ENCODE measurements around the gene MYCN.
"Not testable (repeated sequence)": the region's sequence is repeated elsewhere in the genome, so short reads cannot be mapped to it uniquely, and the experiment has no call there.

The MYCN gene

GRCh38 chr2:15907461-15908324 is 32.7 kb upstream of the MYCN start:
- no peak for DNase-seq (ENCODE audit: low spot score)

GRCh38 chr2:15908371-15908770 is 32.0 kb upstream of the MYCN start:
- no peak for DNase-seq (ENCODE audit: low spot score)

- no peak for DNase-seq (ENCODE audit: low spot score)
These were observed 31.2 kb upstream of the MYCN start for GRCh38 chr2:15909157-15909556.

GRCh38 chr2:15909736-15910135 is 30.6 kb upstream of the MYCN start:
- no peak for DNase-seq (ENCODE audit: low spot score)

- not testable (repeated sequence) for DNase-seq (ENCODE audit: low spot score)
These were observed 29.1 kb upstream of the MYCN start for GRCh38 chr2:15911270-15911669.

GRCh38 chr2:15911686-15912085 is 28.7 kb upstream of the MYCN start:
- no peak for DNase-seq (ENCODE audit: low spot score)

- peak; percentile 30 for DNase-seq (ENCODE audit: low spot score)
These were observed 28.1 kb upstream of the MYCN start for GRCh38 chr2:15912203-15912602.

GRCh38 chr2:15913146-15913545 is 27.2 kb upstream of the MYCN start:
- no peak for DNase-seq (ENCODE audit: low spot score)

- DNase-seq (ENCODE audit: low spot score): peak; percentile 19
These were observed 25.6 kb upstream of the MYCN start for GRCh38 chr2:15914596-15915385.

GRCh38 chr2:15915546-15915945 is 24.8 kb upstream of the MYCN start:
- not testable (repeated sequence) for DNase-seq (ENCODE audit: low spot score)

- DNase-seq (ENCODE audit: low spot score): no peak
These were observed 24.0 kb upstream of the MYCN start for GRCh38 chr2:15916336-15916735.

- DNase-seq (ENCODE audit: low spot score): no peak
These were observed 21.5 kb upstream of the MYCN start for GRCh38 chr2:15918761-15919356.

GRCh38 chr2:15919716-15920434 is 20.5 kb upstream of the MYCN start:
- DNase-seq (ENCODE audit: low spot score): no peak

- DNase-seq (ENCODE audit: low spot score): no peak
These were observed 19.7 kb upstream of the MYCN start for GRCh38 chr2:15920696-15921095.

GRCh38 chr2:15923597-15923996 is 16.8 kb upstream of the MYCN start:
- no peak for DNase-seq (ENCODE audit: low spot score)

- DNase-seq (ENCODE audit: low spot score): no peak
These were observed 14.5 kb upstream of the MYCN start for GRCh38 chr2:15925819-15926218.

GRCh38 chr2:15926252-15926651 is 14.1 kb upstream of the MYCN start:
- DNase-seq (ENCODE audit: low spot score): no peak

- no peak for DNase-seq (ENCODE audit: low spot score)
These were observed 12.7 kb upstream of the MYCN start for GRCh38 chr2:15927551-15928218.

GRCh38 chr2:15929008-15929407 is 11.3 kb upstream of the MYCN start:
- not testable (repeated sequence) for DNase-seq (ENCODE audit: low spot score)

GRCh38 chr2:15929861-15930260 is 10.5 kb upstream of the MYCN start:
- DNase-seq (ENCODE audit: low spot score): no peak

GRCh38 chr2:15930589-15931318 is 9.6 kb upstream of the MYCN start:
- DNase-seq (ENCODE audit: low spot score): no peak

Measured in globus pallidus (tissue), 1 donor.